Mucosa of descending colon (tissue), 3 donors: ENCODE measurements around the gene USP14. TPM values are rescaled to one million over a fixed set of nuclear protein-coding genes. Genes with fewer than 3 reads are reported as not detected.
"Not testable (repeated sequence)": the region's sequence is repeated elsewhere in the genome, so short reads cannot be mapped to it uniquely, and the experiment has no call there.

Experiments
- ATAC-seq: fragments of 200-7000 bp; cut with Tn5 transposase; one replicate; pipeline ENCODE4 v1.9.1; 2020; ENCODE audit warnings: mild to moderate bottlenecking, moderate library complexity
- DNase-seq, 3 donors: peaks; one replicate each; pipeline ENCODE4 v3.0.0-alpha.2; 2020
- H3K36me3 ChIP-seq: fragments of 200-600 bp; one replicate; pipeline ENCODE4 v1.8.0; 2021; ENCODE audit warnings: low read depth, mild to moderate bottlenecking
- H3K4me1 ChIP-seq: fragments of 200-600 bp; one replicate; pipeline ENCODE4 v1.8.0; 2021; ENCODE audit warnings: low read depth, mild to moderate bottlenecking
- H3K4me3 ChIP-seq: fragments of 200-600 bp; one replicate; pipeline ENCODE4 v1.8.0; 2021; ENCODE audit warnings: mild to moderate bottlenecking
- H3K9me3 ChIP-seq: fragments of 200-600 bp; one replicate; pipeline ENCODE4 v1.8.0; 2021; ENCODE audit warnings: mild to moderate bottlenecking
- CTCF ChIP-seq: fragments of 200-600 bp; IDR thresholded peaks from one replicate; pipeline ENCODE4 v1.8.0; 2022; ENCODE audit warnings: antibody characterized with exemption, mild to moderate bottlenecking
- intact Hi-C, 2 donors: fragments of 100-400 bp; cut with DNase I in 1 of 2; cut with micrococcal nuclease in 1 of 2; formaldehyde crosslinking; loops; one replicate each; pipeline versions ENCODE4 v1.11.0 to v1.11.1; 2022; cut with DNase I, micrococcal nuclease
- total RNA-seq, 3 donors: library from RNA; stranded (reverse); fragmentation: NEBNext Ultra II Directional in 2 of 3; extraction: Animal tissue kit (Norgen Biotek cat#: 25700) in 2 of 3; gene quantifications; one replicate each; pipeline versions ENCODE4 v1.2.1 to v1.2.4, GENCODE V29; 2021 to 2023
- donor health status: DM: no; HTN: no; CAD: no; lungs with moderate emphysema.
- donor health status: DM: no; HTN: no; CAD: no.
- donor health status: DM: no; HTN: yes; CAD: no.

USP14 gene
- total RNA-seq, 3 donors from 2014 or later = 25.5 to 47.6 (median 38.2) TPM

GRCh38 chr18:135045-135444 lies 23.3 kb upstream of the USP14 start:
- ATAC-seq (no peak), DNase-seq (no peak)
- Histone ChIP-seq H3K4me3 (no peak overlapping the region), H3K4me1 (no peaks in the 10 kb centered on the region), H3K36me3 (no peaks in the 10 kb centered on the region), H3K9me3 (peaks cover 5% of the 10 kb centered on the region)
- no peak for TF ChIP-seq CTCF
- intact Hi-C loops = no loop called here

GRCh38 chr18:136433-136832 lies 21.9 kb upstream of the USP14 start:
- no peak overlapping the region for H3K4me3 ChIP-seq
- no peaks in the 10 kb centered on the region for H3K4me1 ChIP-seq
- intact Hi-C loops = no loop called here
- no peaks in the 10 kb centered on the region for H3K9me3 ChIP-seq
- no peaks in the 10 kb centered on the region for H3K36me3 ChIP-seq
- ATAC-seq = no peak
- no peak for DNase-seq
- TF ChIP-seq CTCF = no peak

- Histone ChIP-seq H3K36me3 (no peaks in the 10 kb centered on the region), H3K9me3 (no peaks in the 10 kb centered on the region), H3K4me3 (no peak overlapping the region), H3K4me1 (no peaks in the 10 kb centered on the region)
- TF ChIP-seq CTCF = no peak
- ATAC-seq (no peak), DNase-seq (no peak)
- intact Hi-C loops = no loop called here
These were observed 21.0 kb upstream of the USP14 start for GRCh38 chr18:137327-137726.

- TF ChIP-seq CTCF = no peak
- Histone ChIP-seq H3K4me3 (no peak overlapping the region), H3K9me3 (no peaks in the 10 kb centered on the region), H3K36me3 (no peaks in the 10 kb centered on the region), H3K4me1 (no peaks in the 10 kb centered on the region)
- ATAC-seq = no peak
- intact Hi-C loops = no loop called here
- no peak for DNase-seq
These were observed 17.6 kb upstream of the USP14 start for GRCh38 chr18:140670-141266.

DNA sequence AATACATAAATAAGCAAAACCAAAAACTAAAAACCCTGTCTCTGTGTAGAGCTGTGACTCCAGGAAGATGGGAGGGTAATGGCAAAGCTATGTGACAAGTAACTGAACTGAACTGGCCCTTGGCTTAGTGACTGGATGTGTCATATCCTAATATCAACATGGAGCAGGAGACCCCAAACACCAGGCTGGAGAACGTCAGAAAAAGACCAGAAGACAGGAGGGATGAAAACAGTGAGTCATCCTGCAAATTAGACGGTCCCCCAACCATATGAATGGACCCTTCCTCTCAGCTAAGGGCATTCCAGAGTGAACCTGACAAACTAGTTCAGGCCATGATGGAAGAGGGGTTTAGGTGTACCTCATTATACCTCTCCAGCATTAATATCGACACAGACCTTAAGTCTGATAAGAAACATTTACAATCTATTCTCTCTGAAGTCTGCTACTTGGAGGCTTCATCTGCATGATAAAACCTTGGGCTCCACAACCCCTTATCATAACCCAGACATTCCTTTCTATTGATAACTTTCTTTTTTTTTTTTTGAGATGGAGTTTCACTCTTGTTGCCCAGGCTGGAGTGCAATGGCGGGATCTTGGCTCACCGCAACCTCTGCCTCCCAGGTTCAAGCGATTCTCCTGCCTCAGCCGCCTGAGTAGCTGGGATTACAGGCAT lies 15.6 kb upstream of the USP14 start:
- H3K9me3 ChIP-seq, DNase-seq, ATAC-seq, intact Hi-C loops, H3K36me3 ChIP-seq, H3K4me1 ChIP-seq, H3K4me3 ChIP-seq: not testable (repeated sequence)

GRCh38 chr18:148841-149240 lies 9.5 kb upstream of the USP14 start:
- ATAC-seq (no peak), DNase-seq (no peak)
- Histone ChIP-seq H3K36me3 (no peaks in the 10 kb centered on the region), H3K4me1 (no peaks in the 10 kb centered on the region), H3K9me3 (no peaks in the 10 kb centered on the region), H3K4me3 (no peak overlapping the region)
- no peak for TF ChIP-seq CTCF
- intact Hi-C loops = no loop called here
